Panc1 (cell line): ENCODE data around the gene ZNF674. TPM values are rescaled to one million over a fixed set of nuclear protein-coding genes. Genes with fewer than 3 reads are reported as not detected.

Experiments used
- ATAC-seq: fragments of 200-7000 bp; cut with Tn5 transposase; 2 replicates; pipeline ENCODE4 v1.9.1; 2020; ENCODE audit warnings: mild to moderate bottlenecking, moderate library complexity
- BruUV-seq: library from RNA; stranded (reverse); fragments of 400-500 nt; replicated peaks from 2 replicates; lab custom pipeline; 2021; lab: Mats Ljungman, UMichigan
- CTCF ChIA-PET: fragments of 300-600 bp; sonication (Branson Sonifier 250); formaldehyde crosslinking; loops from one replicate; lab custom pipeline; 2022; ENCODE audit warnings: antibody characterized with exemption; lab: Charles Lee
- POLR2A ChIA-PET: fragments of 300-600 bp; sonication (Branson Sonifier 250); formaldehyde crosslinking; loops from one replicate; lab custom pipeline; 2022; ENCODE audit warnings: antibody characterized with exemption; lab: Charles Lee
- DNase-seq: peaks from one replicate; pipeline ENCODE4 v3.0.0-alpha.2; 2010; ENCODE audit warnings: low read depth, low spot score
- H3K27ac ChIP-seq: 2 replicates; pipeline ENCODE4 v1.5.1; 2011; ENCODE audit warnings: mild to moderate bottlenecking, low read length, inconsistent platforms
- H3K27me3 ChIP-seq: fragments of 200-500 bp; sonication (Bioruptor generic); 2 replicates; pipeline ENCODE4 v1.6.0; 2014; ENCODE audit warnings: low read length, inconsistent platforms; ENCODE audit not compliant: control insufficient read depth, insufficient read depth
- H3K36me3 ChIP-seq: fragments of 200-500 bp; sonication (Bioruptor generic); 2 replicates; pipeline ENCODE4 v1.5.1; 2014; ENCODE audit warnings: inconsistent platforms, mild to moderate bottlenecking, low read length, moderate library complexity; ENCODE audit not compliant: control insufficient read depth, insufficient read depth
- H3K4me1 ChIP-seq: 2 replicates; pipeline ENCODE4 v1.5.1; 2011; ENCODE audit warnings: inconsistent platforms, mild to moderate bottlenecking, low read length, moderate library complexity; ENCODE audit not compliant: control insufficient read depth, insufficient read depth
- H3K4me3 ChIP-seq, 2 experiments: 2 replicates each; pipeline ENCODE4 v1.5.1; 2011 to 2012; ENCODE audit warnings: low read depth in 2 of 2, low read length in 2 of 2, mild to moderate bottlenecking in 2 of 2, inconsistent platforms in 1 of 2, moderate library complexity in 1 of 2
- H3K9me3 ChIP-seq: fragments of 200-500 bp; sonication (Bioruptor generic); 2 replicates; pipeline ENCODE4 v1.5.1; 2014; ENCODE audit warnings: low read depth, mild to moderate bottlenecking, inconsistent platforms, low read length, moderate library complexity; ENCODE audit not compliant: control insufficient read depth, insufficient read depth
- POLR2AphosphoS5 ChIP-seq: IDR thresholded peaks from 2 replicates; pipeline ENCODE4 v1.6.1; 2012; ENCODE audit warnings: mild to moderate bottlenecking, low read depth, low read length, moderate library complexity
- SIN3A ChIP-seq: IDR thresholded peaks from 2 replicates; pipeline ENCODE4 v1.6.1; 2012; ENCODE audit warnings: low read depth, mild to moderate bottlenecking, low read length, moderate library complexity, borderline replicate concordance; ENCODE audit not compliant: insufficient read depth
- TCF7L2 ChIP-seq: IDR thresholded peaks from 2 replicates; pipeline ENCODE4 v1.6.1; 2011; ENCODE audit warnings: mild to moderate bottlenecking, low read depth, low read length, inconsistent platforms
- in situ Hi-C: cut with HindIII; loops from 2 replicates; pipeline ENCODE4 v1.10.0; 2016; ENCODE audit warnings: low sequenced_read_pairs, low pct_unique_long_range_greater_than_20kb
- intact Hi-C: fragments of 100-400 bp; cut with micrococcal nuclease; formaldehyde crosslinking; loops from one replicate; pipeline ENCODE4 v1.10.0; 2022; ENCODE audit not compliant: unreplicated experiment
- total RNA-seq: library from RNA; stranded (reverse); gene quantifications from one replicate; pipeline ENCODE4 v1.2.1, GENCODE V29; 2021; ENCODE audit not compliant: unreplicated experiment
- TF ChIP-seq, protein P1 (sequence below), 2 experiments: IDR thresholded peaks; 2 replicates each; pipeline ENCODE4 v1.6.1; 2011 to 2012; ENCODE audit warnings: low read depth in 2 of 2, control low read depth in 1 of 2, low read length in 1 of 2, mild to moderate bottlenecking in 1 of 2, moderate library complexity in 1 of 2; ENCODE audit not compliant: insufficient read depth in 1 of 2
- TF ChIP-seq, protein P2 (sequence below): fragments of 450-650 bp; IDR thresholded peaks from 2 replicates; pipeline ENCODE4 v1.5.1; 2017; ENCODE audit warnings: mild to moderate bottlenecking

ZNF674 gene
- total RNA-seq, 1 experiment from 2014 or later = 7.2 TPM

- CTCF ChIA-PET = no interaction called here
Measured at GRCh38 chrX:46575586-46575985, 30.4 kb upstream of the ZNF674 start.

DNA sequence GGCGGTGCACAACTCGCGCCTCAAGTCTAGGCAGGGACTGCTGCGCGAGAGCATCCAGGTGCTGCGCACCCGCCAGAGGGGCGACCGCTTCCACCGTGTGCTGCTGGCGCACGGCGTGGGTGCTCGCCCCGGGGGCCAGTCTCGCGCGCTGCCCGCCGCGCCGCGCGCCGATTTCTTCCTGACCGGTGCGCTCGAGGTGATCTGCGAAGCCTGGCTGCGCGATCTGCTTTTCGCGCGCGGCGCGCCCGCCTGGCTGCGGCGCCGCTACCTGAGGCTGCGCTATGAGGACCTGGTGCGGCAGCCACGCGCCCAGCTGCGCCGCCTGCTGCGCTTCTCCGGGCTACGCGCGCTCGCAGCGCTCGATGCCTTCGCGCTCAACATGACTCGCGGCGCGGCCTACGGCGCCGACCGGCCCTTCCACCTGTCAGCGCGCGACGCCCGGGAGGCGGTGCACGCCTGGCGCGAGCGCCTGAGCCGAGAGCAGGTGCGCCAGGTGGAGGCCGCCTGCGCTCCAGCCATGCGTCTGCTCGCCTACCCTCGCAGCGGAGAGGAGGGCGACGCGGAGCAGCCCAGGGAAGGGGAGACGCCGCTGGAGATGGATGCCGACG, 29.7 kb upstream of the ZNF674 start:
- ATAC-seq = peak; percentile 28; the same call in 1 of the 2 replicates
- H3K27me3 ChIP-seq = no peaks in the 10 kb centered on the region
- H3K36me3 ChIP-seq = no peaks in the 10 kb centered on the region
- H3K4me1 ChIP-seq = no peaks in the 10 kb centered on the region; the same call in 1 of the 2 replicates
- H3K4me3 ChIP-seq = peak overlapping the region; percentile 68 to 78
- no peak for TF ChIP-seq TCF7L2
- no peak for TF ChIP-seq SIN3A
- TF ChIP-seq, protein P1, sequence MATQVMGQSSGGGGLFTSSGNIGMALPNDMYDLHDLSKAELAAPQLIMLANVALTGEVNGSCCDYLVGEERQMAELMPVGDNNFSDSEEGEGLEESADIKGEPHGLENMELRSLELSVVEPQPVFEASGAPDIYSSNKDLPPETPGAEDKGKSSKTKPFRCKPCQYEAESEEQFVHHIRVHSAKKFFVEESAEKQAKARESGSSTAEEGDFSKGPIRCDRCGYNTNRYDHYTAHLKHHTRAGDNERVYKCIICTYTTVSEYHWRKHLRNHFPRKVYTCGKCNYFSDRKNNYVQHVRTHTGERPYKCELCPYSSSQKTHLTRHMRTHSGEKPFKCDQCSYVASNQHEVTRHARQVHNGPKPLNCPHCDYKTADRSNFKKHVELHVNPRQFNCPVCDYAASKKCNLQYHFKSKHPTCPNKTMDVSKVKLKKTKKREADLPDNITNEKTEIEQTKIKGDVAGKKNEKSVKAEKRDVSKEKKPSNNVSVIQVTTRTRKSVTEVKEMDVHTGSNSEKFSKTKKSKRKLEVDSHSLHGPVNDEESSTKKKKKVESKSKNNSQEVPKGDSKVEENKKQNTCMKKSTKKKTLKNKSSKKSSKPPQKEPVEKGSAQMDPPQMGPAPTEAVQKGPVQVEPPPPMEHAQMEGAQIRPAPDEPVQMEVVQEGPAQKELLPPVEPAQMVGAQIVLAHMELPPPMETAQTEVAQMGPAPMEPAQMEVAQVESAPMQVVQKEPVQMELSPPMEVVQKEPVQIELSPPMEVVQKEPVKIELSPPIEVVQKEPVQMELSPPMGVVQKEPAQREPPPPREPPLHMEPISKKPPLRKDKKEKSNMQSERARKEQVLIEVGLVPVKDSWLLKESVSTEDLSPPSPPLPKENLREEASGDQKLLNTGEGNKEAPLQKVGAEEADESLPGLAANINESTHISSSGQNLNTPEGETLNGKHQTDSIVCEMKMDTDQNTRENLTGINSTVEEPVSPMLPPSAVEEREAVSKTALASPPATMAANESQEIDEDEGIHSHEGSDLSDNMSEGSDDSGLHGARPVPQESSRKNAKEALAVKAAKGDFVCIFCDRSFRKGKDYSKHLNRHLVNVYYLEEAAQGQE (IDR thresholded peaks at IDR 0.05; ENCODE audit: insufficient read depth in 1 of 2, low read depth in 2 of 2, low read length in 1 of 2) = no peak
- no peak for TF ChIP-seq POLR2AphosphoS5
- TF ChIP-seq, protein P2, sequence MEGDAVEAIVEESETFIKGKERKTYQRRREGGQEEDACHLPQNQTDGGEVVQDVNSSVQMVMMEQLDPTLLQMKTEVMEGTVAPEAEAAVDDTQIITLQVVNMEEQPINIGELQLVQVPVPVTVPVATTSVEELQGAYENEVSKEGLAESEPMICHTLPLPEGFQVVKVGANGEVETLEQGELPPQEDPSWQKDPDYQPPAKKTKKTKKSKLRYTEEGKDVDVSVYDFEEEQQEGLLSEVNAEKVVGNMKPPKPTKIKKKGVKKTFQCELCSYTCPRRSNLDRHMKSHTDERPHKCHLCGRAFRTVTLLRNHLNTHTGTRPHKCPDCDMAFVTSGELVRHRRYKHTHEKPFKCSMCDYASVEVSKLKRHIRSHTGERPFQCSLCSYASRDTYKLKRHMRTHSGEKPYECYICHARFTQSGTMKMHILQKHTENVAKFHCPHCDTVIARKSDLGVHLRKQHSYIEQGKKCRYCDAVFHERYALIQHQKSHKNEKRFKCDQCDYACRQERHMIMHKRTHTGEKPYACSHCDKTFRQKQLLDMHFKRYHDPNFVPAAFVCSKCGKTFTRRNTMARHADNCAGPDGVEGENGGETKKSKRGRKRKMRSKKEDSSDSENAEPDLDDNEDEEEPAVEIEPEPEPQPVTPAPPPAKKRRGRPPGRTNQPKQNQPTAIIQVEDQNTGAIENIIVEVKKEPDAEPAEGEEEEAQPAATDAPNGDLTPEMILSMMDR = no peak; the same call in 1 of the 2 replicates
- no TSS peak for BruUV-seq
- intact Hi-C loops (no loop called here), in situ Hi-C loops (no loop called here)
- DNase-seq = no peak
- ChIA-PET POLR2A (no interaction called here), CTCF (no interaction called here)
- H3K9me3 ChIP-seq = no peaks in the 10 kb centered on the region
- peak overlapping the region; percentile 17; the same call in 1 of the 2 replicates for H3K27ac ChIP-seq

More at GRCh38 chrX:46575586-46575985, 30.4 kb upstream of the ZNF674 start:
- no peaks in the 10 kb centered on the region; the same call in 1 of the 2 replicates for H3K4me1 ChIP-seq
- ATAC-seq = no peak
- H3K27ac ChIP-seq = no peak overlapping the region; the same call in 1 of the 2 replicates
- POLR2A ChIA-PET = no interaction called here
- TF ChIP-seq POLR2AphosphoS5 (no peak), SIN3A (no peak), TCF7L2 (no peak)
- peak overlapping the region; percentile 68 to 78 for H3K4me3 ChIP-seq
- H3K9me3 ChIP-seq = no peaks in the 10 kb centered on the region
- H3K36me3 ChIP-seq = no peaks in the 10 kb centered on the region
- in situ Hi-C loops = no loop called here
- no TSS peak for BruUV-seq
- no peaks in the 10 kb centered on the region for H3K27me3 ChIP-seq
- intact Hi-C loops = no loop called here
- no peak for DNase-seq
